ENCODE data around the gene OR51A7.

OR51A7 gene

GRCh38 chr11:4957396-4957795 is 53.8 kb downstream of the OR51A7 start:
- DNase-seq: no peak

Data from NCI-H69 (cell line).